HepG2 (cell line): Measurements from ENCODE around the gene MISP3. TPM values are rescaled to one million over a fixed set of nuclear protein-coding genes. Genes with fewer than 3 reads are reported as not detected.

Experiments used
- AKAP8 ChIP-seq: sonication (generic); formaldehyde crosslinking; IDR thresholded peaks from 2 replicates; pipeline ENCODE4 v1.5.1; 2020; ENCODE audit warnings: mild to moderate bottlenecking, missing genetic modification reagents
- GZF1 ChIP-seq: sonication (generic); formaldehyde crosslinking; IDR thresholded peaks from 2 replicates; pipeline ENCODE4 v1.5.1; 2020; ENCODE audit warnings: mild to moderate bottlenecking, missing genetic modification reagents
- HOXA9 ChIP-seq: sonication (generic); formaldehyde crosslinking; IDR thresholded peaks from 2 replicates; pipeline ENCODE4 v1.8.1; 2022; ENCODE audit warnings: missing genetic modification reagents, mild to moderate bottlenecking, moderate library complexity, borderline replicate concordance
- KAT8 ChIP-seq: IDR thresholded peaks from 2 replicates; pipeline ENCODE4 v1.6.1; 2016; ENCODE audit warnings: missing genetic modification reagents, missing compliant biosample characterization
- REXO4 ChIP-seq: sonication (generic); formaldehyde crosslinking; IDR thresholded peaks from 2 replicates; pipeline ENCODE4 v1.8.0; 2022; ENCODE audit warnings: missing genetic modification reagents, mild to moderate bottlenecking, borderline replicate concordance
- SP4 ChIP-seq: sonication (generic); formaldehyde crosslinking; IDR thresholded peaks from 2 replicates; pipeline ENCODE4 v1.8.1; 2023; ENCODE audit warnings: mild to moderate bottlenecking, missing genetic modification reagents
- SPEN ChIP-seq: sonication (generic); formaldehyde crosslinking; IDR thresholded peaks from 2 replicates; pipeline ENCODE4 v1.5.1; 2020; ENCODE audit warnings: low read depth, mild to moderate bottlenecking, missing genetic modification reagents
- TFE3 ChIP-seq: IDR thresholded peaks from 2 replicates; pipeline ENCODE4 v1.6.1; 2016
- WIZ ChIP-seq: sonication (generic); formaldehyde crosslinking; IDR thresholded peaks from 2 replicates; pipeline ENCODE4 v1.5.1; 2020; ENCODE audit warnings: mild to moderate bottlenecking, missing genetic modification reagents
- ZBTB46 ChIP-seq: sonication (generic); formaldehyde crosslinking; IDR thresholded peaks from 2 replicates; pipeline ENCODE4 v1.4.0; 2020; ENCODE audit warnings: mild to moderate bottlenecking, missing genetic modification reagents, borderline replicate concordance
- ZBTB7B ChIP-seq: sonication (generic); formaldehyde crosslinking; IDR thresholded peaks from 2 replicates; pipeline ENCODE4 v1.4.0; 2020; ENCODE audit warnings: missing genetic modification reagents
- ZFP36L1 ChIP-seq: sonication (generic); formaldehyde crosslinking; IDR thresholded peaks from 2 replicates; pipeline ENCODE4 v1.8.0; 2022; ENCODE audit warnings: mild to moderate bottlenecking, missing genetic modification reagents, moderate library complexity
- ZNF280B ChIP-seq: sonication (generic); formaldehyde crosslinking; IDR thresholded peaks from 2 replicates; pipeline ENCODE4 v1.5.0; 2020; ENCODE audit warnings: missing genetic modification reagents, mild to moderate bottlenecking, borderline replicate concordance
- ZNF558 ChIP-seq: sonication (generic); formaldehyde crosslinking; IDR thresholded peaks from 2 replicates; pipeline ENCODE4 v1.9.0; 2022; ENCODE audit warnings: mild to moderate bottlenecking, missing genetic modification reagents, borderline replicate concordance
- ZNF577 ChIP-seq: sonication (generic); formaldehyde crosslinking; IDR thresholded peaks from 2 replicates; pipeline ENCODE4 v1.4.0; 2020; ENCODE audit warnings: mild to moderate bottlenecking, low read depth, missing genetic modification reagents, borderline replicate concordance
- ZSCAN31 ChIP-seq: sonication (generic); formaldehyde crosslinking; IDR thresholded peaks from 2 replicates; pipeline ENCODE4 v1.5.0; 2020; ENCODE audit warnings: low read depth, mild to moderate bottlenecking, missing genetic modification reagents
- polyA plus RNA-seq, 8 experiments: library from polyadenylated mRNA; depleted of rRNA in 3 of 8; stranded (reverse) in 7 of 8; unstranded in 1 of 8; fragments of >200 nt; fragmentation: Illumina TruSeq in 4 of 8; extraction: Trizol in 4 of 8; gene quantifications; 2 replicates each; pipeline versions ENCODE4 v1.2.1 to v1.2.3, GENCODE V29; 2011 to 2016; ENCODE audit warnings: low read depth in 4 of 8, missing spikeins in 1 of 8, mixed read lengths in 1 of 8; ENCODE audit not compliant: insufficient read depth in 1 of 8
- total RNA-seq, 5 experiments: library from RNA; depleted of rRNA; stranded (reverse); fragments of >200 nt; fragmentation: Illumina TruSeq; extraction: Trizol; gene quantifications; 2 replicates each; pipeline ENCODE4 v1.2.3, GENCODE V29; 2016; ENCODE audit warnings: low read depth in 1 of 5
- TF ChIP-seq, protein P1 (sequence below): sonication (generic); formaldehyde crosslinking; IDR thresholded peaks from 2 replicates; pipeline ENCODE4 v1.8.1; 2022; ENCODE audit warnings: low read depth, mild to moderate bottlenecking, missing genetic modification reagents
- TF ChIP-seq, protein P2 (sequence below): sonication (generic); formaldehyde crosslinking; IDR thresholded peaks from 2 replicates; pipeline ENCODE4 v1.5.1; 2020; ENCODE audit warnings: missing genetic modification reagents, mild to moderate bottlenecking, borderline replicate concordance

MISP3 gene
- total and polyA plus RNA-seq, 2 of the 13 experiments (the other 11 are each of a cell fraction or from before 2014, with no cell fraction given): 2.5 to 5.4 TPM

DNA sequence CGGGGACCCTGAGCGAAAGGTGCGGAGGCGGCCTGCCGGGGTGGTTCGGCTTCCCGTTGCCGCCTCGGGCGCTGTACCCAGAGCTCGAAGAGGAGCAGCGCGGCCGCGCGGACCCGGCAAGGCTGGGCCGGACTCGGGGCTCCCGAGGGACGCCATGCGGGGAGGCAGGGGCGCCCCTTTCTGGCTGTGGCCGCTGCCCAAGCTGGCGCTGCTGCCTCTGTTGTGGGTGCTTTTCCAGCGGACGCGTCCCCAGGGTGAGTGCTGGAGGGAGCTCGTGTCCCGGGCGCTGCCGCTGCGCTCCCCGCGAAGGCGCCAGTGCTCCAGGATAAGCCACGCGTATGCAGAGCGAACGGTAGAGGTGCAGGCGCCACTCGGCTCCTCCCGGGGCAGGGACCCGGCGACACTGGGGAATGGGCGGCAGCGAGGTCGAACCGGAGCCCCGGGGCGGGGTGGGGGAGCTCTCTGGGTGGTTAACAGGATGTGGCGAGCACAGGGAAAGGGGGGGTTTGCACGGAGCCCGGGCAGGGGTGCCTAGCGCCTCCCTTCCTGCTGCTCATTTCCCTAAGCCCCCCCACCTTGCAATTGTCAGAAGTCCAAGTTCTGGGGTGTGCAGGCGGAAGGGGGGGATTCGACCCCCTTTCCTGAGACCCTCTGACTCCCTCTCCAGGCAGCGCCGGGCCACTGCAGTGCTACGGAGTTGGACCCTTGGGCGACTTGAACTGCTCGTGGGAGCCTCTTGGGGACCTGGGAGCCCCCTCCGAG is 40.7 kb upstream of the MISP3 start, which contains the start of gene IL27RA (continued):
- TF ChIP-seq TFE3 (CRISPR knock-in tag) (0 out of 2 replicates have a peak, but pooled peaks have one; percentile 30), SP4 (CRISPR knock-in tag) (peak; percentile 45; the same call in 1 of the 2 replicates), ZBTB46 (CRISPR knock-in tag) (peak; percentile 96), ZBTB7B (peak; percentile 92), HOXA9 (CRISPR knock-in tag) (0 out of 2 replicates have a peak, but pooled peaks have one; percentile 22), ZNF280B (CRISPR knock-in tag) (peak; percentile 68; the same call in 1 of the 2 replicates), AKAP8 (CRISPR knock-in tag) (peak; percentile 37; the same call in 1 of the 2 replicates), ZNF577 (no peak), WIZ (CRISPR knock-in tag) (0 out of 2 replicates have a peak, but pooled peaks have one; percentile 56), ZFP36L1 (peak; percentile 92; the same call in 1 of the 2 replicates), REXO4 (CRISPR knock-in tag) (peak; percentile 85; the same call in 1 of the 2 replicates), SPEN (CRISPR knock-in tag) (peak; percentile 51; the same call in 1 of the 2 replicates), ZNF558 (CRISPR knock-in tag) (0 out of 2 replicates have a peak, but pooled peaks have one; percentile 68), GZF1 (CRISPR knock-in tag) (0 out of 2 replicates have a peak, but pooled peaks have one; percentile 23), KAT8 (CRISPR knock-in tag) (0 out of 2 replicates have a peak, but pooled peaks have one; percentile 10), ZSCAN31 (CRISPR knock-in tag) (peak; percentile 85)
- TF ChIP-seq, protein P1, sequence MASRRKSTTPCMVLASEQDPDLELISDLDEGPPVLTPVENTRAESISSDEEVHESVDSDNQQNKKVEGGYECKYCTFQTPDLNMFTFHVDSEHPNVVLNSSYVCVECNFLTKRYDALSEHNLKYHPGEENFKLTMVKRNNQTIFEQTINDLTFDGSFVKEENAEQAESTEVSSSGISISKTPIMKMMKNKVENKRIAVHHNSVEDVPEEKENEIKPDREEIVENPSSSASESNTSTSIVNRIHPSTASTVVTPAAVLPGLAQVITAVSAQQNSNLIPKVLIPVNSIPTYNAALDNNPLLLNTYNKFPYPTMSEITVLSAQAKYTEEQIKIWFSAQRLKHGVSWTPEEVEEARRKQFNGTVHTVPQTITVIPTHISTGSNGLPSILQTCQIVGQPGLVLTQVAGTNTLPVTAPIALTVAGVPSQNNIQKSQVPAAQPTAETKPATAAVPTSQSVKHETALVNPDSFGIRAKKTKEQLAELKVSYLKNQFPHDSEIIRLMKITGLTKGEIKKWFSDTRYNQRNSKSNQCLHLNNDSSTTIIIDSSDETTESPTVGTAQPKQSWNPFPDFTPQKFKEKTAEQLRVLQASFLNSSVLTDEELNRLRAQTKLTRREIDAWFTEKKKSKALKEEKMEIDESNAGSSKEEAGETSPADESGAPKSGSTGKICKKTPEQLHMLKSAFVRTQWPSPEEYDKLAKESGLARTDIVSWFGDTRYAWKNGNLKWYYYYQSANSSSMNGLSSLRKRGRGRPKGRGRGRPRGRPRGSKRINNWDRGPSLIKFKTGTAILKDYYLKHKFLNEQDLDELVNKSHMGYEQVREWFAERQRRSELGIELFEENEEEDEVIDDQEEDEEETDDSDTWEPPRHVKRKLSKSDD: 0 out of 2 replicates have a peak, but pooled peaks have one; percentile 56
- TF ChIP-seq, protein P2, sequence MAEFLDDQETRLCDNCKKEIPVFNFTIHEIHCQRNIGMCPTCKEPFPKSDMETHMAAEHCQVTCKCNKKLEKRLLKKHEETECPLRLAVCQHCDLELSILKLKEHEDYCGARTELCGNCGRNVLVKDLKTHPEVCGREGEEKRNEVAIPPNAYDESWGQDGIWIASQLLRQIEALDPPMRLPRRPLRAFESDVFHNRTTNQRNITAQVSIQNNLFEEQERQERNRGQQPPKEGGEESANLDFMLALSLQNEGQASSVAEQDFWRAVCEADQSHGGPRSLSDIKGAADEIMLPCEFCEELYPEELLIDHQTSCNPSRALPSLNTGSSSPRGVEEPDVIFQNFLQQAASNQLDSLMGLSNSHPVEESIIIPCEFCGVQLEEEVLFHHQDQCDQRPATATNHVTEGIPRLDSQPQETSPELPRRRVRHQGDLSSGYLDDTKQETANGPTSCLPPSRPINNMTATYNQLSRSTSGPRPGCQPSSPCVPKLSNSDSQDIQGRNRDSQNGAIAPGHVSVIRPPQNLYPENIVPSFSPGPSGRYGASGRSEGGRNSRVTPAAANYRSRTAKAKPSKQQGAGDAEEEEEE: 0 out of 2 replicates have a peak, but pooled peaks have one; percentile 66
